HG03571 (cell line): ENCODE data around the gene TCF23.
"Not testable (repeated sequence)": the region's sequence is repeated elsewhere in the genome, so short reads cannot be mapped to it uniquely, and the experiment has no call there.

Experiments used
- ATAC-seq: cut with Tn5 transposase; IDR thresholded peaks from one replicate; pipeline ENCODE4 v1.9.1; 2021; ENCODE audit not compliant: unreplicated experiment

TCF23 gene

GRCh38 chr2:27185331-27186026 is 36.7 kb downstream of the TCF23 start:
- ATAC-seq, result no peak

GRCh38 chr2:27186613-27187345 is 38.0 kb downstream of the TCF23 start:
- ATAC-seq, result no peak

GRCh38 chr2:27189989-27190388 is 41.2 kb downstream of the TCF23 start:
- ATAC-seq, result no peak

GRCh38 chr2:27191070-27191829 is 42.4 kb downstream of the TCF23 start:
- ATAC-seq, result no peak

GRCh38 chr2:27194538-27195354 is 45.9 kb downstream of the TCF23 start:
- ATAC-seq, result no peak

GRCh38 chr2:27195799-27196198 is 47.0 kb downstream of the TCF23 start:
- not testable (repeated sequence) for ATAC-seq

- ATAC-seq, result not testable (repeated sequence)
Measured at GRCh38 chr2:27198068-27198467, 49.3 kb downstream of the TCF23 start.

- no peak for ATAC-seq
Measured at GRCh38 chr2:27198627-27199026, 49.8 kb downstream of the TCF23 start.

- ATAC-seq, result no peak
Measured at GRCh38 chr2:27199241-27199640, 50.4 kb downstream of the TCF23 start.

GRCh38 chr2:27201675-27202074 is 52.9 kb downstream of the TCF23 start:
- no peak for ATAC-seq

- ATAC-seq, result no peak
Measured at GRCh38 chr2:27202854-27203253, 54.0 kb downstream of the TCF23 start.

GRCh38 chr2:27203741-27204140 is 54.9 kb downstream of the TCF23 start:
- no peak for ATAC-seq

GRCh38 chr2:27204566-27204965 is 55.8 kb downstream of the TCF23 start:
- ATAC-seq, result no peak

GRCh38 chr2:27205206-27205605 is 56.4 kb downstream of the TCF23 start:
- no peak for ATAC-seq

GRCh38 chr2:27206346-27206745 is 57.5 kb downstream of the TCF23 start:
- ATAC-seq, result no peak
